GM12878 (cell line): Measurements from ENCODE around the gene LSM2. TPM values are rescaled to one million over a fixed set of nuclear protein-coding genes. Genes with fewer than 3 reads are reported as not detected.
A peak's percentile ranks its signal among the peaks of the same experiment; 100 is the strongest.
"Not testable (repeated sequence)": the region's sequence is repeated elsewhere in the genome, so short reads cannot be mapped to it uniquely, and the experiment has no call there.

ENCODE experiments used
- ATAC-seq: fragments of 200-7000 bp; cut with Tn5 transposase; 3 replicates; pipeline ENCODE4 v1.9.1; 2020; ENCODE audit warnings: mild to moderate bottlenecking, moderate library complexity
- BruUV-seq: library from RNA; stranded (reverse); fragments of 400-500 nt; replicated peaks from 2 replicates; lab custom pipeline; 2021; lab: Mats Ljungman, UMichigan
- CTCF ChIA-PET: fragments of 300-600 bp; sonication (Branson Sonifier 250); formaldehyde crosslinking; extraction: SDS; loops from one replicate; lab custom pipeline; 2021; ENCODE audit warnings: inconsistent platforms; lab: Yijun Ruan, JAX
- POLR2A ChIA-PET: fragments of 350-600 bp; formaldehyde crosslinking; extraction: SDS; loops from one replicate; lab custom pipeline; 2021; ENCODE audit warnings: inconsistent platforms; lab: Charles Lee
- RAD21 ChIA-PET: fragments of 300-600 bp; sonication (Branson Sonifier 250); formaldehyde crosslinking; loops from one replicate; lab custom pipeline; 2023; ENCODE audit warnings: antibody characterized with exemption; ENCODE audit not compliant: unreplicated experiment; lab: Charles Lee
- SMC1A ChIA-PET: fragments of 300-600 bp; sonication (Branson Sonifier 250); formaldehyde crosslinking; loops from one replicate; lab custom pipeline; 2023; ENCODE audit not compliant: unreplicated experiment, uncharacterized antibody; lab: Charles Lee
- DNase-seq: peaks from one replicate; pipeline ENCODE4 v3.0.0-alpha.2; 2011; ENCODE audit warnings: low read depth, low spot score
- FAIRE-seq: peaks from 3 replicates; lab custom pipeline; 2011; peaks lifted over from hg19 to GRCh38; lab: Jason Lieb, UNC
- H2AFZ ChIP-seq: 2 replicates; pipeline ENCODE4 v1.6.0; 2011; ENCODE audit warnings: low read depth, low read length, control low read depth; ENCODE audit not compliant: control insufficient read depth
- H3K27ac ChIP-seq: 2 replicates; pipeline ENCODE4 v1.5.1; 2011; ENCODE audit warnings: control low read depth; ENCODE audit not compliant: control insufficient read depth, insufficient read depth
- H3K27me3 ChIP-seq, 2 experiments: replicated peaks in 1 of 2; 2 replicates each; pipeline versions ENCODE4 v1.6.0 to v1.6.1; 2011; ENCODE audit warnings: low read length in 1 of 2; ENCODE audit not compliant: control insufficient read depth in 2 of 2, insufficient read depth in 2 of 2
- H3K36me3 ChIP-seq, 2 experiments: 2 replicates each; pipeline ENCODE4 v1.5.1; 2011; ENCODE audit warnings: low read length in 1 of 2; ENCODE audit not compliant: control insufficient read depth in 2 of 2, insufficient read depth in 2 of 2
- H3K4me1 ChIP-seq: 2 replicates; pipeline ENCODE4 v1.6.1; 2011; ENCODE audit warnings: mild to moderate bottlenecking, low read length, moderate library complexity, mixed read lengths; ENCODE audit not compliant: control insufficient read depth, insufficient read depth
- H3K4me2 ChIP-seq: 2 replicates; pipeline ENCODE4 v1.6.0; 2011; ENCODE audit warnings: control low read depth; ENCODE audit not compliant: control insufficient read depth, insufficient read depth
- H3K4me3 ChIP-seq: fragments of 200-600 bp; sonication (generic); 2 replicates; pipeline ENCODE4 v1.5.1; 2016
- H3K79me2 ChIP-seq: 2 replicates; pipeline ENCODE4 v1.6.0; 2011; ENCODE audit warnings: low read length; ENCODE audit not compliant: control insufficient read depth, insufficient read depth
- H3K9ac ChIP-seq: 2 replicates; pipeline ENCODE4 v1.8.0; 2011; ENCODE audit warnings: low read length, control low read depth, mixed read lengths; ENCODE audit not compliant: control insufficient read depth, insufficient read depth
- H3K9me3 ChIP-seq: replicated peaks from 3 replicates; pipeline ENCODE4 v1.5.1; 2011; ENCODE audit warnings: mild to moderate bottlenecking, low read length; ENCODE audit not compliant: control insufficient read depth, insufficient read depth
- H4K20me1 ChIP-seq: 2 replicates; pipeline ENCODE4 v1.6.0; 2011; ENCODE audit not compliant: control insufficient read depth, insufficient read depth
- ATF7 ChIP-seq: fragments of 450-650 bp; IDR thresholded peaks from 2 replicates; pipeline ENCODE4 v1.6.1; 2016; ENCODE audit warnings: low read depth, mild to moderate bottlenecking
- CTCF ChIP-seq, 3 experiments: IDR thresholded peaks in 2 of 3; conservative IDR thresholded peaks in 1 of 3; 2 replicates each; pipeline ENCODE4 v1.5.1; 2011; ENCODE audit warnings: low read depth in 3 of 3, low read length in 3 of 3, mild to moderate bottlenecking in 3 of 3, control low read depth in 2 of 3, moderate library complexity in 2 of 3, inconsistent platforms in 1 of 3, mixed read lengths in 1 of 3; ENCODE audit not compliant: control insufficient read depth in 2 of 3, insufficient read depth in 1 of 3; ENCODE audit errors: extremely low read depth in 1 of 3
- ETV6 ChIP-seq, 2 experiments: fragments of 450-650 bp in 1 of 2; IDR thresholded peaks in 1 of 2; conservative IDR thresholded peaks in 1 of 2; 2 replicates each; pipeline ENCODE4 v1.6.1; 2014; ENCODE audit warnings: antibody characterized with exemption in 1 of 2, borderline replicate concordance in 1 of 2, low read depth in 1 of 2, mild to moderate bottlenecking in 1 of 2, moderate library complexity in 1 of 2
- RAD21 ChIP-seq: IDR thresholded peaks from 2 replicates; pipeline ENCODE4 v1.6.1; 2011; ENCODE audit warnings: mild to moderate bottlenecking, low read depth, low read length, moderate library complexity; ENCODE audit not compliant: insufficient read depth
- WGBS: methylation state at CpG from one replicate; pipeline ENCODE4 v1.1.6; 2016; ENCODE audit warnings: low lambda C conversion rate; ENCODE audit not compliant: insufficient replicate concordance, insufficient coverage; ENCODE audit errors: missing lambda C conversion rate; 5-methylcytosine and 5-hydroxymethylcytosine counted together
- in situ Hi-C: fragments of 300-500 bp; cut with MboI; formaldehyde crosslinking; loops from 9 replicates; pipeline ENCODE4 v1.14.3; 2018; ENCODE audit warnings: mixed read lengths
- intact Hi-C: fragments of 100-400 bp; cut with micrococcal nuclease; formaldehyde crosslinking; loops from one replicate; pipeline ENCODE4 v1.14.2; 2022; ENCODE audit not compliant: unreplicated experiment
- polyA plus RNA-seq, 11 experiments: library from polyadenylated mRNA; depleted of rRNA in 4 of 11; unstranded in 6 of 11; stranded (reverse) in 5 of 11; fragments of >200 nt; fragmentation: Nextera tagmentation in 4 of 11; fragmentation: Illumina TruSeq in 1 of 11; extraction: Ambion mirVana in 4 of 11; extraction: Trizol in 1 of 11; gene quantifications; 1 replicate in 1 of 11; 2 replicates in 10 of 11; pipeline versions ENCODE4 v1.2.1 to v1.2.3, GENCODE V29; 2011 to 2016; ENCODE audit warnings: inconsistent platforms in 2 of 11, missing spikeins in 2 of 11, low read depth in 1 of 11
- total RNA-seq, 4 experiments: library from RNA; depleted of rRNA in 3 of 4; stranded (reverse); fragments of >200 nt in 3 of 4; fragmentation: Illumina TruSeq in 1 of 4; extraction: Trizol in 1 of 4; gene quantifications; 2 replicates each; pipeline versions ENCODE4 v1.2.1 to v1.2.3, GENCODE V29; 2013 to 2021
- TF ChIP-seq, protein P1 (sequence below): fragments of 450-650 bp; IDR thresholded peaks from 2 replicates; pipeline ENCODE4 v1.6.1; 2016; ENCODE audit warnings: mild to moderate bottlenecking

LSM2 gene
- total and polyA plus RNA-seq, 10 of the 15 experiments (the other 5 are each of a cell fraction or from before 2014, with no cell fraction given) = 99.1 to 276 (median 153) TPM

DNA sequence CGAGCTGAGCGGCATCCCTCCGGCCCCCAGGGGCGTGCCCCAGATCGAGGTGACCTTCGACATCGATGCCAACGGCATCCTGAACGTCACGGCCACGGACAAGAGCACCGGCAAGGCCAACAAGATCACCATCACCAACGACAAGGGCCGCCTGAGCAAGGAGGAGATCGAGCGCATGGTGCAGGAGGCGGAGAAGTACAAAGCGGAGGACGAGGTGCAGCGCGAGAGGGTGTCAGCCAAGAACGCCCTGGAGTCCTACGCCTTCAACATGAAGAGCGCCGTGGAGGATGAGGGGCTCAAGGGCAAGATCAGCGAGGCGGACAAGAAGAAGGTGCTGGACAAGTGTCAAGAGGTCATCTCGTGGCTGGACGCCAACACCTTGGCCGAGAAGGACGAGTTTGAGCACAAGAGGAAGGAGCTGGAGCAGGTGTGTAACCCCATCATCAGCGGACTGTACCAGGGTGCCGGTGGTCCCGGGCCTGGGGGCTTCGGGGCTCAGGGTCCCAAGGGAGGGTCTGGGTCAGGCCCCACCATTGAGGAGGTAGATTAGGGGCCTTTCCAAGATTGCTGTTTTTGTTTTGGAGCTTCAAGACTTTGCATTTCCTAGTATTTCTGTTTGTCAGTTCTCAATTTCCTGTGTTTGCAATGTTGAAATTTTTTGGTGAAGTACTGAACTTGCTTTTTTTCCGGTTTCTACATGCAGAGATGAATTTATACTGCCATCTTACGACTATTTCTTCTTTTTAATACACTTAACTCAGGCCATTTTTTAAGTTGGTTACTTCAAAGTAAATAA, 10.6 kb upstream of the LSM2 start:
- WGBS = 15% methylated on average over 10 of the region's 37 CpGs
- H3K27me3 ChIP-seq, H3K79me2 ChIP-seq, H3K9me3 ChIP-seq, FAIRE-seq, DNase-seq, in situ Hi-C loops, H3K9ac ChIP-seq, ATAC-seq, H3K27ac ChIP-seq, H4K20me1 ChIP-seq, H3K36me3 ChIP-seq, intact Hi-C loops: not testable (repeated sequence)
- H3K4me2 ChIP-seq = peak overlapping the region; percentile 60
- ChIA-PET CTCF (interaction anchor here (1.4 to 1.9 kb wide), 2 partner anchors 27 to 88 kb away, joined by 5 to 6 read pairs; partner anchors contain the start of gene DDAH2), POLR2A (interaction anchor here (0.6 to 11.3 kb wide), 3 partner anchors 11 to 611 kb away, joined by 4 to 158 read pairs (median 5); partner anchors contain the start of genes CLIC1, LSM2 and MSH5)
- H2AFZ ChIP-seq = peak overlapping the region; percentile 12
- H3K4me1 ChIP-seq = peaks cover 21% of the 10 kb centered on the region
- TF ChIP-seq ATF7 (peak; percentile 30; the same call in 1 of the 2 replicates), ETV6 (conservative IDR thresholded peaks at IDR 0.05 in 1 of 2, IDR thresholded peaks at IDR 0.05 in 1 of 2; ENCODE audit: borderline replicate concordance in 1 of 2, low read depth in 1 of 2) (peak in 1 of 2 experiments; percentile 14; a peak in 1 of 4 replicates), RAD21 (peak; percentile 33; the same call in 1 of the 2 replicates), CTCF (IDR thresholded peaks at IDR 0.05 in 2 of 3, conservative IDR thresholded peaks at IDR 0.05 in 1 of 3; ENCODE audit: control insufficient read depth in 2 of 3, extremely low read depth in 1 of 3, insufficient read depth in 1 of 3, low read depth in 3 of 3, low read length in 3 of 3) (peak in 1 of 3 experiments; percentile 40; a peak in 1 of 6 replicates)
- TF ChIP-seq, protein P1, sequence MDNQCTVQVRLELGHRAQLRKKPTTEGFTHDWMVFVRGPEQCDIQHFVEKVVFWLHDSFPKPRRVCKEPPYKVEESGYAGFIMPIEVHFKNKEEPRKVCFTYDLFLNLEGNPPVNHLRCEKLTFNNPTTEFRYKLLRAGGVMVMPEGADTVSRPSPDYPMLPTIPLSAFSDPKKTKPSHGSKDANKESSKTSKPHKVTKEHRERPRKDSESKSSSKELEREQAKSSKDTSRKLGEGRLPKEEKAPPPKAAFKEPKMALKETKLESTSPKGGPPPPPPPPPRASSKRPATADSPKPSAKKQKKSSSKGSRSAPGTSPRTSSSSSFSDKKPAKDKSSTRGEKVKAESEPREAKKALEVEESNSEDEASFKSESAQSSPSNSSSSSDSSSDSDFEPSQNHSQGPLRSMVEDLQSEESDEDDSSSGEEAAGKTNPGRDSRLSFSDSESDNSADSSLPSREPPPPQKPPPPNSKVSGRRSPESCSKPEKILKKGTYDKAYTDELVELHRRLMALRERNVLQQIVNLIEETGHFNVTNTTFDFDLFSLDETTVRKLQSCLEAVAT = 0 out of 2 replicates have a peak, but pooled peaks have one; percentile 16
- TF ChIP-seq, all 136 proteins: peak for 5; not testable (repeated sequence) for 131
- BruUV-seq = TSS peak; percentile 56
- RAD21 ChIA-PET = interaction anchor here (1.0 to 1.5 kb wide), 3 partner anchors 10 to 13 kb away, joined by 3 to 5 read pairs (median 3); partner anchors contain the start of gene LSM2
- SMC1A ChIA-PET = interaction anchor here (1.0 to 1.5 kb wide), 4 partner anchors 11 to 43 kb away, joined by 3 to 9 read pairs (median 4); partner anchors contain the start of gene LSM2
- peak overlapping the region; percentile 52; the same call in 1 of the 2 replicates for H3K4me3 ChIP-seq
